Ecto neural progenitor cell (in vitro differentiated cells): ENCODE data around the gene OR2B6.

Experiments
- DNase-seq: peaks from one replicate; pipeline ENCODE4 v3.0.0-alpha.2; 2018; ENCODE audit warnings: low spot score

The OR2B6 gene

DNA sequence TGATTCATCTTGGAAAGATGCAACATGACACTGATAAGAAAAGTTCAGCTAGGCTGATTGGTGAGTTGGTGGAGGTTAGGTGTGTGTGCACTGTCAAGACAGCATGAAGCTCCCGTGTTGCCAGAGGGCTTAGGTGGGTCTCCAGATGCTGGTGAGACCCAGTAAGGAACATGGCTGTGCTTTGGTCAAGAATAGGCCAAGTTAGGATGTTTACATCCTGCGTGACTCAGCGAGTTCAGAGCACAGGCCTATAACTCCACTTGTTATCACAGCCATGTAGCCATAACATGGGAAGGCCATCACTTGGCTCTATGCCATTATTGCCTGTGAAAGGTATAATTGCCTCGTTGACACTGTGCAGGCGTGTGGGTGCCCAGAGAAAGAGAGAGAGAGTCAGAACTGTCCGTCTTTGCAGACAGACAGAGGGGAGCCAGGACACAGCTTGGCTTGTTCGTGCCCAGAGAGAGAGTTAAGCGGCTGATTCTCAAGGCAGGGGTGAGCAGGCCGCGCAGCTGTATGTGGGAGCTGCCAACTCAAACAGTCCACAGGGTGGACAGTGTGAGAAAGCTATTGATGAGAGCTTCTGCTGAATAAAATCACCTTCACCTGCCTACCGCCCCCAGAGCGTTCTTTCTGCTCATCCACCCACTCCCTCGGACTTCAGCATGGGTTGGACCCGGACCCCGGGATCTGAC, 43.5 kb downstream of the OR2B6 start:
- DNase-seq, result no peak

DNA sequence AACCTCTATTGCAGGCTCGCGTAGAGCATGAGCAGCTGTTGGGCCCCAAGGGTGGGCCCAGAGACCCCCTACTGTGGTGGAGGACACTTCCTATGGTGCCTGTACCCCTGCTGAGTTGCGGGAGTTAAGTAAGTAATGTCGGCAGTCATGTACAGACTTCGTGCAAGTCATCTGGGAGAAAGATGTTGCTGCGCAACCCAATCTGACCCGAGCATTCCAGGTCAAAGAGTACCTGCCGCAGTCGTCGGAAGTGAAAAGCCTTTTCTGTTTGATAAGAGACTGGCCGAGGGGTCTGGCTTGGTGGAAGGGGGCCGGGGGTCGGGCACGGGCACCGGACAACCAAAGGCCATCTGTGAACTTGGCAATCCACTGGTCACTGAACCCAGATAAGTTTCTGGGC, 44.3 kb downstream of the OR2B6 start:
- DNase-seq, result no peak

DNA sequence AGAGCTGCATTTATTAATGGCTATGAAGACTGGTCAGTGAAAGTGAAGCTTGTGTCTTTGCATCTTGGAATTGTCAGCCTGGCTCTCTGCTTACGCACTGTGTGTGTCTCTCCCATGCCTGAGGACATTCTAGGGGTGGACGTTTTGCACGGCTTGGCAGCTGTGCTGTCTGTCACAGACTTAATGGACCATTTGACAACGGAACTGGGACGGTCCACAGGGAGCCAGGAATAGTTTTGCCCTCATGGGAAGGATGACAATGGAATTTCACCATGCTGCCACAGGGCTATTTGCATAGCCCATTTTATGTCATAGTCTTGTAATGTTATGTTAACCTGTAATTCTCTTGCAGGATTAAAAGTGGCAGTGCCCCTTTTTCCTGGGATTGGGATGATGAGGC, 44.7 kb downstream of the OR2B6 start:
- no peak for DNase-seq

DNA sequence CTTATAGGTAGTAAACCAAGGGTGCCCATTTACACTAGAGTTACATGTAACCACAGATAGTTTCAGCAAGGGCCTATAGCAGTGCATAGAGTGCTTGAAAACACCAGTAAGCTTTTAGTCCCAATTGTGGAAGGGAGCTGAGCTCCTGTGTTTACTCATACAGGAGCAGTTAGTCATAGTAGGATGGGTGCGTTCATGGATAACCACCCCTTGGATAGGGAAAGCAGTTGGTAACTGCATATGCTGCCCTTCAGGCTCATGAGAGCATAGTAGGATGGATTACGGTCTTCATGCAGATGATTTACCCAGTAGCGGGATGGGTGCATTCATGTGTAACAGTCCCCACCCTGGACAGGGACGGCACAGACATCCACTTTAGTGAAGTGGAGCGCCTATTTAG, 45.1 kb downstream of the OR2B6 start:
- no peak for DNase-seq

DNA sequence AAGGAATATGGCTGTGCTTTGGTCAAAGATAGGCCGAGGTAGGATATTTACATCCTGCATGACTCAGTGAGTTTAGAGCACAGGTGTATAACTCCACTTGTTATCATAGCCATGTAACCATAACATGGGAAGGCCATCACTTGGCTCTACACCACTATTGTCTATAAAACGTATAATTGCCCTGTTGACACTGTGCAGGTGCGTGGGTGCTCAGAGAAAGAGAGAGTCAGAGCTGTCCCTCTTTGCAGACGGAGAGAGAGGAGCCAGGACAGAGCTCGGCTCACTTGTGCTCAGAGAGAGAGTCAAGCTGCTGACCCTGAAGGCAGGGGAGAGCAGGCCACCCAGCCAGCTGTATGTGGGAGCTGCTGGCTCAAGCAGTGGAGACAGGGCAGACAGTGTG, 46.0 kb downstream of the OR2B6 start:
- DNase-seq, result no peak

DNA sequence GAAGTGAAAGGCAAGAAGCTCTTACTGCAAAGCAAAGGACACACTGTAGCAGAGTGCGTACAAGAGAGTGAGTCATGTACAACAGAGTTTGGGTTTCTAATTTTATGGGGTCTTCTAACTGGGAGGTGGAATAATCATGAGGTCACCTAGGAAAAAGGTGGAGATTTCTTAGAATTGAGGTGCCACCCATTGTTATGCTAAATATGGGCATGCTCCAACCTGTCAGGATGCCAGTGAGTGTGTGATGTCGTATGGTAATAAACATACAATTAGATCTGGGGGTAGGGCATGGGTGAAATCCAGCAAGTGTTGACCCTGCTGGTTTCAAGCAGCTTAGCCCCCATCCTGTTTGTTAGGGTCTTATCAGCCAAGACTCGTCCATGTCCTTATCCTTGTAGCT, 46.6 kb downstream of the OR2B6 start:
- DNase-seq, result no peak

DNA sequence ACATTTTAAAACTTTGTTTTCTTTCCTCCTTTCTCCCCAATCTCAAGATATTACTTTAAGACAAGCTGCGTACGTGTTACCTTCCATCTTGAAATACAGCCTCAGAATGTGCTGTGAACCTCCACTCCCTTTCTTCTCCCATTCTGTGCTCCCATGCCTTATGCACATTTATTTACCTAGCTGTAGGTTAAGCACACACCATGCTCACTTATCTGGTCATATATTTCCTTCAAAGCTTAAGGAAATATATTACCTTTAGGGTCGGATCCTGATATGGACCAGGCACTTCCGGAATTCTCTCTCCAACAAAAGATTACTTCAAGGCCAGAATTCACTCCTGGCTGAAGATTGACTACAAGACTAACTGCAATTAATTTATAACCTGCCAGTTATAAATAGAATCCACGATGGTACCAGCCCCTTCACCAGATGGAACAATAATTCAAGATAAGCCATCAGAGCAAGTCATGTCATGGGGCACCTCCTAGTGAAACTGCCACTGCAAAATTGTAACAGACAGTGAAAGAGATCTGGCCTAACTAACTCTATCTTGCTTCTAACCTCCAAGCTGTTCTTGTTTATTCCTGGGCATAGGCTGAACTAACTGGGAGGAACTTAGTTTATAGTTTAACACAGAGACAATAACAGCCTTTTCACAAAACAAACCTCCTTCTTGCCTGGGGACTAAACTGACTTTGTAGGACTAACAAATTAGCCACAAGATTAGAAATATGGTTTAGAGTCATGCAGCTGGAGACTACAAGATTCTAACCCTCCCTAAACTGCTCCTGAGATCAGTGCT, 47.5 kb downstream of the OR2B6 start:
- DNase-seq, result no peak

DNA sequence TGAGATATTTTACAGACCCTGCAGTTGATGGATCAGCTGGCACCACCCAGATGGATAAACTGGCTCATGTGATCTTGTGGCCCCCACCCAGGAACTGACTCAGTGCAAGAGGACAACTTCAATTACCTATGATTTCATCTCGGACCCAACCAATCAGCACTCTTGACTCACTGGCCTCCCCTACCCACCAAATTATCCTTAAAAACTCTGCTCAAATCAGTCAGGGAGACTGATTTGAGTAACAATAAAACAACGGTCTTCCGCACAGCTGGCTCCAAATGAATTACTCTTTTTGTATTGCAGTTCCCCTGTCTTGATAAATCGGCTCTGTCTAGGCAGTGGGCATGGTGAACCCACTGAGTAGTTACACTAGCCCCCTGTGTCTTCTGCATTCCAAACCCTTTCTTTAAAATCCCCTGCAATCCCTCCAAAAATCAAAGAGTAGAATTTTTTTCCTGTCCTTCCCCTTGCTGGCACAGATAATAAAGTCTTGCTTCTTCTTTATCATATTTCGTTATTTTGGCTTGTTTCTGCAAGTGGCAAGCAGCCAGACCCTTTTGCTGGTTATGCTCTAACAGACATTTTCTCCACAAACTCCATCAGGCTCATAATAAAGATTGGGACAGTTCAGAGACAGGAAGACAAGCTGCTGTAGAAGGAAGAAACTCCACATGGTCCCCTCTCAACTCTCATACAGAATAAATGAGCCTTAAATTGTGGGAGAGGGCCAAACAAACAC, 48.3 kb downstream of the OR2B6 start:
- no peak for DNase-seq

DNA sequence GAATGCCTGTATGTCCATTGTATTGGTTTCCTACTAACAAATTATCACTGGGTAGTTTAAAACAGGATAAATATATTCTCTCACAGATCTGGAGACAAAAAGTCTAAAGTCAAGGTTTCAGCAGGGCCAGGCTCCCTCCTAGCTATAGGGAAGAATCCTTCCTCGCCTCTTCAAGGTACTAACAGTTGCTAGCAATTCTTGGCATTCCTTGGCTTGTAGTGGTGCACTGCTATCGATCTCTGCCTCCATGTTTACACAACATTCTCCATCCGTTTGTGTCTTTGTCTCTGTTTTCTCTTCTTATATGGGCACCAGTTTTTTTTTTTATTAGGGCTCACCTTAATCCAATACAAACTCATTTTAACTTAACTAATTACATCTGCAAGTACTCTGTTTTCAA, 48.9 kb downstream of the OR2B6 start:
- DNase-seq, result no peak
